ENCODE measurements around the gene TMEM97. TPM values are rescaled to one million over a fixed set of nuclear protein-coding genes. Genes with fewer than 3 reads are reported as not detected.

The TMEM97 gene
- total and polyA plus RNA-seq, 7 donors: 3.6 to 25.2 (median 8.6) TPM

GRCh38 chr17:28326114-28326513, 7.1 kb downstream of the TMEM97 start:
- peaks cover 14 to 47% (median 21%) of the 10 kb centered on the region in 4 donors for H3K36me3 ChIP-seq
- no peaks in the 10 kb centered on the region for H3K4me1 ChIP-seq
- DNase-seq: peak; percentile 9
- intact Hi-C loops (cut with DNase I): no loop called here
- no peak overlapping the region for H3K27ac ChIP-seq
- H3K9me3 ChIP-seq: no peaks in the 10 kb centered on the region
- no peak overlapping the region for H3K4me3 ChIP-seq
- 25 to 70% methylated on average over 7 of the region's 7 CpGs for WGBS, 2 donors
- H3K27me3 ChIP-seq: no peaks in the 10 kb centered on the region
- no peak for TF ChIP-seq EP300 (IDR thresholded peaks at IDR 0.05)
- no peak for TF ChIP-seq POLR2A (IDR thresholded peaks at IDR 0.05)
- no peak for TF ChIP-seq POLR2AphosphoS5 (IDR thresholded peaks at IDR 0.05)
- TF ChIP-seq CTCF (IDR thresholded peaks at IDR 0.05): no peak

- no peak overlapping the region for H3K4me3 ChIP-seq
- peaks cover 19 to 57% (median 30%) of the 10 kb centered on the region in 4 donors for H3K36me3 ChIP-seq
- H3K9me3 ChIP-seq: no peaks in the 10 kb centered on the region
- TF ChIP-seq CTCF (IDR thresholded peaks at IDR 0.05): no peak
- WGBS, 2 donors: 88 to 89% methylated on average over 9 of the region's 9 CpGs
- H3K4me1 ChIP-seq: no peaks in the 10 kb centered on the region
- intact Hi-C loops (cut with DNase I): no loop called here
- DNase-seq: peak; percentile 43
- no peak overlapping the region for H3K27ac ChIP-seq
- no peaks in the 10 kb centered on the region for H3K27me3 ChIP-seq
These were observed 8.1 kb downstream of the TMEM97 start for GRCh38 chr17:28327031-28327607.

- Histone ChIP-seq H3K4me1 (peaks cover 0 to 2% (median 0%) of the 10 kb centered on the region in 4 donors), H3K27ac (no peak overlapping the region), H3K36me3 (peaks cover 19 to 59% (median 31%) of the 10 kb centered on the region in 4 donors), H3K9me3 (no peaks in the 10 kb centered on the region), H3K4me3 (no peak overlapping the region), H3K27me3 (no peaks in the 10 kb centered on the region)
- 70 to 78% methylated on average over 3 of the region's 3 CpGs for WGBS, 2 donors
- no peak for TF ChIP-seq CTCF (IDR thresholded peaks at IDR 0.05)
- TF ChIP-seq POLR2A (IDR thresholded peaks at IDR 0.05): no peak
- no peak for TF ChIP-seq EP300 (IDR thresholded peaks at IDR 0.05)
- no peak for TF ChIP-seq POLR2AphosphoS5 (IDR thresholded peaks at IDR 0.05)
- intact Hi-C loops (cut with DNase I): no loop called here
- no peak for DNase-seq
These were observed 8.7 kb downstream of the TMEM97 start for GRCh38 chr17:28327709-28328108.

- H3K36me3 ChIP-seq: peaks cover 19 to 59% (median 31%) of the 10 kb centered on the region in 4 donors
- TF ChIP-seq POLR2A (IDR thresholded peaks at IDR 0.05) (no peak), POLR2AphosphoS5 (IDR thresholded peaks at IDR 0.05) (no peak), EP300 (IDR thresholded peaks at IDR 0.05) (no peak), CTCF (IDR thresholded peaks at IDR 0.05) (no peak)
- H3K27me3 ChIP-seq: no peaks in the 10 kb centered on the region
- intact Hi-C loops (cut with DNase I): no loop called here
- H3K4me3 ChIP-seq: no peak overlapping the region
- peak; percentile 28 for DNase-seq
- H3K4me1 ChIP-seq: peaks cover 0 to 8% (median 3%) of the 10 kb centered on the region in 4 donors
- WGBS, 2 donors: 79 to 85% methylated on average over 4 of the region's 4 CpGs
- no peaks in the 10 kb centered on the region for H3K9me3 ChIP-seq
- H3K27ac ChIP-seq: no peak overlapping the region
These were observed 9.3 kb downstream of the TMEM97 start for GRCh38 chr17:28328325-28328724.

- peak; percentile 36 for DNase-seq
- peaks cover 19 to 59% (median 31%) of the 10 kb centered on the region in 4 donors for H3K36me3 ChIP-seq
- no peaks in the 10 kb centered on the region for H3K9me3 ChIP-seq
- no peak for TF ChIP-seq CTCF (IDR thresholded peaks at IDR 0.05)
- TF ChIP-seq POLR2AphosphoS5 (IDR thresholded peaks at IDR 0.05): no peak
- no peak for TF ChIP-seq EP300 (IDR thresholded peaks at IDR 0.05)
- TF ChIP-seq POLR2A (IDR thresholded peaks at IDR 0.05): no peak
- peaks cover 0 to 24% (median 19%) of the 10 kb centered on the region in 4 donors for H3K4me1 ChIP-seq
- intact Hi-C loops (cut with DNase I): no loop called here
- no peak overlapping the region for H3K27ac ChIP-seq
- WGBS, 2 donors: 93 to 95% methylated on average over 5 of the region's 5 CpGs
- H3K27me3 ChIP-seq: no peaks in the 10 kb centered on the region
- no peak overlapping the region for H3K4me3 ChIP-seq
These were observed 11.7 kb downstream of the TMEM97 start for GRCh38 chr17:28330671-28331070.
